ENCODE results near the gene LSM11.

GRCh38 chr5:157793301-157793700 lies 49.8 kb downstream of the LSM11 start:
- TF ChIP-seq CTCF (conservative IDR thresholded peaks at IDR 0.05 in 1 of 2, IDR thresholded peaks at IDR 0.05 in 1 of 2; ENCODE audit: extremely low read depth in 1 of 2, insufficient read depth in 1 of 2, low read depth in 1 of 2, low read length in 2 of 2) (no peak), EZH2 (IDR thresholded peaks at IDR 0.05; ENCODE audit: borderline replicate concordance, low read length) (no peak)
